Mammary microvascular endothelial cell (primary cell): ENCODE data around the gene SBNO2. TPM values are rescaled to one million over a fixed set of nuclear protein-coding genes. Genes with fewer than 3 reads are reported as not detected.

ENCODE experiments used
- total RNA-seq: library from RNA; depleted of rRNA; stranded (reverse); fragments of >200 nt; gene quantifications from 2 replicates; pipeline ENCODE4 v1.2.3, GENCODE V29; 2015

SBNO2 gene
- 38.8 and 42.5 TPM in 2 replicates for total RNA-seq

GRCh38 chr19:1173845-1174809 lies at the start of gene SBNO2:
TSS of gene SBNO2 (minus strand) at chr19:1174268. CDS start at chr19:1154276, 19,992 bp downstream.

GRCh38 chr19:1205114-1206099 lies 31.3 kb upstream of the SBNO2 start, which contains the start of gene STK11:
TSS of gene STK11 (plus strand) at chr19:1205778. CDS start at chr19:1206914, 1,136 bp downstream.

GRCh38 chr19:1103708-1104310 lies 70.3 kb downstream of the SBNO2 start, which contains the start of gene GPX4:
TSS of gene GPX4 (plus strand) at chr19:1103994. CDS start at chr19:1104044, 50 bp downstream.

GRCh38 chr19:1094978-1095701 lies 78.9 kb downstream of the SBNO2 start, which contains the start of gene POLR2E:
TSS of gene POLR2E (minus strand) at chr19:1095375. CDS start at chr19:1095315, 60 bp downstream.

GRCh38 chr19:1066748-1067340 lies 107.2 kb downstream of the SBNO2 start, which contains the start of gene ARHGAP45:
TSS of gene ARHGAP45 (plus strand) at chr19:1067167. CDS start at chr19:1067406, 239 bp downstream.

Other genes starting within 250 kb of the SBNO2 start
- gene ARID3A, start 248.2 kb downstream of the SBNO2 start, total RNA-seq: 4.6 and 6.9 TPM in 2 replicates
- gene WDR18, start 189.9 kb downstream of the SBNO2 start, total RNA-seq: 69.5 and 80.6 TPM in 2 replicates
- gene GRIN3B, start 173.8 kb downstream of the SBNO2 start, total RNA-seq: 0.53 and 2.6 TPM in 2 replicates
- 144 and 147 TPM in 2 replicates for gene TMEM259, start 153.1 kb downstream of the SBNO2 start, total RNA-seq
- gene RNU6-2, start 152.7 kb downstream of the SBNO2 start, total RNA-seq: not detected in 2 replicates
- gene CNN2, start 147.7 kb downstream of the SBNO2 start, total RNA-seq: 166 and 189 TPM in 2 replicates
- gene ABCA7, start 134.2 kb downstream of the SBNO2 start, total RNA-seq: 6.1 and 13.3 TPM in 2 replicates
- gene ARHGAP45, start 107.1 kb downstream of the SBNO2 start, total RNA-seq: 43.0 and 45.8 TPM in 2 replicates
- 352 and 370 TPM in 2 replicates for gene POLR2E, start 78.9 kb downstream of the SBNO2 start, total RNA-seq
- gene GPX4, start 70.3 kb downstream of the SBNO2 start, total RNA-seq: 881 and 907 TPM in 2 replicates
- gene STK11, start 31.5 kb upstream of the SBNO2 start, total RNA-seq: 73.8 and 83.4 TPM in 2 replicates
- 1.9 and 3.1 TPM in 2 replicates for gene CBARP, start 63.7 kb upstream of the SBNO2 start, total RNA-seq
- 53.4 and 66.3 TPM in 2 replicates for gene ATP5F1D, start 67.5 kb upstream of the SBNO2 start, total RNA-seq
- 27.0 and 31.7 TPM in 2 replicates for gene MIDN, start 74.3 kb upstream of the SBNO2 start, total RNA-seq
- gene CIRBP, start 95.1 kb upstream of the SBNO2 start, total RNA-seq: 145 and 160 TPM in 2 replicates
- 86.5 and 107 TPM in 2 replicates for gene FAM174C, start 101.3 kb upstream of the SBNO2 start, total RNA-seq
- gene EFNA2, start 111.6 kb upstream of the SBNO2 start, total RNA-seq: not detected in 2 replicates
- 206 and 213 TPM in 2 replicates for gene NDUFS7, start 209.6 kb upstream of the SBNO2 start, total RNA-seq
- gene GAMT, start 227.3 kb upstream of the SBNO2 start, total RNA-seq: 15.4 and 18.3 TPM in 2 replicates
- 83.3 and 92.8 TPM in 2 replicates for gene DAZAP1, start 233.3 kb upstream of the SBNO2 start, total RNA-seq